ENCODE data around the gene NHS. TPM values are rescaled to one million over a fixed set of nuclear protein-coding genes. Genes with fewer than 3 reads are reported as not detected.

Gene NHS
- total RNA-seq, 1 donor from 2014 or later: 27.8 TPM

DNA sequence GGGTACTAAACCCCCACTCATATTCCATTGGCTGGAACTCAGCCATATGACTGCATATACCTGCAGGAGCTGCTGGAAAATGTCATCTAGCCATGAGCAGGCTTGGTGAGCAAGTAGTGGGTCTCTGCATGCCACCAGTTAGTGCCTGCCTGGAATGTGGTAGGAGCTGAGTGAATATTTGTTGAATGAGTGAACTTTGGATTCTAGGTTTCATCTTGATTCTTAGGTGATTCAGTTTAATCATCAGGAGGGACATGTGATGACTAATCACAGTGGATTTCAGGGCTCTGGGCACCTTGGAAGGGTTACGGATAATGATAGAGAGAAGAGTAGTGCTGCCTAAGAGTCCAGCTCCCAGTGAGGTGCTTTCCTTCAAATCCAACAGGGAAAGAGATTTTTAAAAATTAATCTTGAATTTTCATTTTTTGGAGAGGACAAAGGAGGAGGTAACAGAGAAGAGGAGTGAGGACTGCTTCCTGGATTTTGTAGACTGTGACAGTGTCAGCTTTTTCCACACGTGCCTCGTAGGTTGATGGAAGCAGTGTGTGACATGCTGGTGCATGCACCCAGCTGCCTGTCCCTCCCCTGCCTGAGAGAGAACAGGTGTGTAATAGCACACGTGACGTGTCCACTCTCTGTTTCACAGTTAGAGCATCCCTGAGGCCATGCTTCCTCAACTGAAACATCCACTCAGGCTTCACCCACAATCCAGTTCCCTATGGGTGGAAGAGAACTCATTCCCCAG lies 30.4 kb downstream of the NHS start:
- DNase-seq (ENCODE audit: extremely low spot score, unreplicated experiment): no peak
- TF ChIP-seq, protein P1, sequence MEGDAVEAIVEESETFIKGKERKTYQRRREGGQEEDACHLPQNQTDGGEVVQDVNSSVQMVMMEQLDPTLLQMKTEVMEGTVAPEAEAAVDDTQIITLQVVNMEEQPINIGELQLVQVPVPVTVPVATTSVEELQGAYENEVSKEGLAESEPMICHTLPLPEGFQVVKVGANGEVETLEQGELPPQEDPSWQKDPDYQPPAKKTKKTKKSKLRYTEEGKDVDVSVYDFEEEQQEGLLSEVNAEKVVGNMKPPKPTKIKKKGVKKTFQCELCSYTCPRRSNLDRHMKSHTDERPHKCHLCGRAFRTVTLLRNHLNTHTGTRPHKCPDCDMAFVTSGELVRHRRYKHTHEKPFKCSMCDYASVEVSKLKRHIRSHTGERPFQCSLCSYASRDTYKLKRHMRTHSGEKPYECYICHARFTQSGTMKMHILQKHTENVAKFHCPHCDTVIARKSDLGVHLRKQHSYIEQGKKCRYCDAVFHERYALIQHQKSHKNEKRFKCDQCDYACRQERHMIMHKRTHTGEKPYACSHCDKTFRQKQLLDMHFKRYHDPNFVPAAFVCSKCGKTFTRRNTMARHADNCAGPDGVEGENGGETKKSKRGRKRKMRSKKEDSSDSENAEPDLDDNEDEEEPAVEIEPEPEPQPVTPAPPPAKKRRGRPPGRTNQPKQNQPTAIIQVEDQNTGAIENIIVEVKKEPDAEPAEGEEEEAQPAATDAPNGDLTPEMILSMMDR (conservative IDR thresholded peaks at IDR 0.05): no peak
- no peak overlapping the region for H3K4me3 Mint-ChIP-seq
- peaks cover 5% of the 10 kb centered on the region for H3K36me3 Mint-ChIP-seq
- H3K27me3 Mint-ChIP-seq: peaks cover 3% of the 10 kb centered on the region
- H3K27ac Mint-ChIP-seq: no peak overlapping the region
- peaks cover 4% of the 10 kb centered on the region for H3K9me3 Mint-ChIP-seq
- H3K4me1 Mint-ChIP-seq (ENCODE audit: unreplicated experiment): peaks cover 14% of the 10 kb centered on the region

DNA sequence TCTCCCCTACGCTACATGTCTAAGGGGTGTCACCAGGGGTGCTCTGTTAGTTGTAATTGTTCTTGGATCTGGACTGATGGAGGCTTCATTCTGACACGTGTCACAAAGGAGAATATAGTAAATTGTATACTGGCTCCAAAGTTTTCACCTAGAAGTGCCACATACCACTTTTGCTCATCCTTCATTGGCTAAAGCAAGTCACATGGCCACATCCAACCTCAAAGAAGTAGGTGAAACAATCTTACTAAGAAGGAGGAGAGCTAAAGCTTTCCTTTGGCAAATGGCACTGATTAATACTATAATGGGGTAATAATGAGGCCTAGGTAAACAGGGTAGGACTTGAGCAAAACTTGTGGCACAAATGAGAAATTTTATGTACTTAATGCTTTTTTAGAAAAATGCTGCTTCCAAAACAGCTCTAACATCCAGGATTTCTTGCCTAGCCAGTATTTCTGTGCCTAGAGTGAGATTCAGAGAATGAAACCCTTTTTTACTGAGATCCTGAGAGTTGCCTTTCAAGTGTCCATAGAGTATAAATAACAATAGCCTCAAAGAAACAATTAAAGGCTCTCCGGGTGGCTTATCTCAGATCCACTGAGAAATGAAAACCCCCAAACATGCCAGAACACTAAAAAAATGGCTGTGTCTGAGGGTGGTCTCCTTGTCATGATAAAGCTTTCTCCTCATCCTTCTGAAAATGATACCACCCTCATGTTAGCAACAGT lies 34.7 kb downstream of the NHS start:
- H3K27me3 Mint-ChIP-seq: peaks cover 3% of the 10 kb centered on the region
- H3K27ac Mint-ChIP-seq: peak overlapping the region; percentile 14
- H3K4me3 Mint-ChIP-seq: peak overlapping the region; percentile 27
- TF ChIP-seq, protein P1 (conservative IDR thresholded peaks at IDR 0.05): no peak
- H3K9me3 Mint-ChIP-seq: no peaks in the 10 kb centered on the region
- H3K36me3 Mint-ChIP-seq: peaks cover 5% of the 10 kb centered on the region
- no peak for DNase-seq (ENCODE audit: extremely low spot score, unreplicated experiment)
- H3K4me1 Mint-ChIP-seq (ENCODE audit: unreplicated experiment): peaks cover 46% of the 10 kb centered on the region

DNA sequence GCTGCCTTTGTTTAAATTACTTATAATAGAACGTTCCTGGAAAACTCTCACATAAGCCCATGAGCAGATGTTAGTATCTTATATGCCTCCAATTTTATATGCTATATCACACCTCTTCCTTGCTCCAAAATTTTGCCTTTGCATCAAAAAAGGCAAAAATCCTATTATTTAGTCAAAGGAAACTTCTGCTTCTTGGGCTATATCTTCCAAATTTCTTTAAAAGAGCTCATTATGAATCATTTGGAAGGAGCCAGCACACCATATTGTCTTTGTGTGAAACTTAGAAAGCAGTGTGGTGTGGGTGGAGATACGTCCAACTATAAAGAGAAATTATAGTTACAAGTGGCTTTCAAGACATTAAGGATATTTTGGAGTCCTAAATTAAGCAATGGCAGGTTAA lies 35.7 kb downstream of the NHS start:
- no peak for DNase-seq (ENCODE audit: extremely low spot score, unreplicated experiment)
- Mint-ChIP-seq H3K27me3 (peaks cover 3% of the 10 kb centered on the region), H3K27ac (no peak overlapping the region), H3K9me3 (no peaks in the 10 kb centered on the region), H3K4me1 (ENCODE audit: unreplicated experiment) (peaks cover 51% of the 10 kb centered on the region), H3K36me3 (peaks cover 5% of the 10 kb centered on the region), H3K4me3 (peak overlapping the region; percentile 15)
- TF ChIP-seq, protein P1 (conservative IDR thresholded peaks at IDR 0.05): no peak

DNA sequence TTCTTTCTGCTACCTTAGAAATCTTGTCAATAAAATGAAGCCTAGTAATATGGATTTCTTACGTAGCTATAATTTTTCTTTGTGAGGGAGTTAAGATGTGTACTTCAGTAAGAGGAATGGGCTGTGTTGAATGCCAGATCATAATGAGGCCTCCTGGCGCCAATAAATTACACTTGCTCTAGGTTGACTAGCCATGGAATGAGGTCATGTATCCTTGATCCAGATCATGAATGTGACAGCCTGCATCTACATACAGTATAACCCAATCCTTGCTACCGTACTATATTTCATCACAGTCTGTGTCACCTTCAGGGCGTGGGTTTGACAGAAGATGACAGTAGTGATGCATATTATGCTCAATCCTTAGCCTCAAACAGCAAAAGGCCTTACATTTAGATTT lies 36.2 kb downstream of the NHS start:
- Mint-ChIP-seq H3K36me3 (peaks cover 5% of the 10 kb centered on the region), H3K27me3 (peaks cover 3% of the 10 kb centered on the region), H3K9me3 (no peaks in the 10 kb centered on the region), H3K4me1 (ENCODE audit: unreplicated experiment) (peaks cover 57% of the 10 kb centered on the region), H3K27ac (no peak overlapping the region), H3K4me3 (no peak overlapping the region)
- TF ChIP-seq, protein P1 (conservative IDR thresholded peaks at IDR 0.05): no peak
- DNase-seq (ENCODE audit: extremely low spot score, unreplicated experiment): no peak

DNA sequence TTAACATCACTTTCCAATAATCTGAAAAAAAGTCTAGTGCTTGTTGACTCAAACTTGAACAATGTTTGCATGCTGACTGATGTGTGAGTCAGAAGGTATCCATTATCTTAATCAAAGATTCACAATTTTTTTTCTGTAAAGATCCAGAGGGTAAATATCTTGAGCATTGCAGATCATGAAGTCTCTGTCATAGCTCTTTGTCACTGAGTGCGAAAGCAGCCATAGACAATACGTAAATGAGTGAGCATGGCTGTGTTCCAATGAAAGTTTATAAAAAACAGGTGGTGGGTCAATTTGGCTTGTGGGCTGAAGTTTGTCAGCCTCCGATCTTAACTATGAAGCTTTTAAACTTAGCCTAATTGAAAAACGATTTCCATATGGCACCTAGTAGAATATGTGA lies 37.7 kb downstream of the NHS start:
- H3K27ac Mint-ChIP-seq: no peak overlapping the region
- H3K9me3 Mint-ChIP-seq: no peaks in the 10 kb centered on the region
- H3K4me1 Mint-ChIP-seq (ENCODE audit: unreplicated experiment): peaks cover 62% of the 10 kb centered on the region
- H3K4me3 Mint-ChIP-seq: no peak overlapping the region
- peaks cover 5% of the 10 kb centered on the region for H3K36me3 Mint-ChIP-seq
- H3K27me3 Mint-ChIP-seq: no peaks in the 10 kb centered on the region
- TF ChIP-seq, protein P1 (conservative IDR thresholded peaks at IDR 0.05): no peak
- no peak for DNase-seq (ENCODE audit: extremely low spot score, unreplicated experiment)

Data from type B pancreatic cell (in vitro differentiated cells).